ENCODE results near the gene ZSCAN20.

Gene ZSCAN20

DNA sequence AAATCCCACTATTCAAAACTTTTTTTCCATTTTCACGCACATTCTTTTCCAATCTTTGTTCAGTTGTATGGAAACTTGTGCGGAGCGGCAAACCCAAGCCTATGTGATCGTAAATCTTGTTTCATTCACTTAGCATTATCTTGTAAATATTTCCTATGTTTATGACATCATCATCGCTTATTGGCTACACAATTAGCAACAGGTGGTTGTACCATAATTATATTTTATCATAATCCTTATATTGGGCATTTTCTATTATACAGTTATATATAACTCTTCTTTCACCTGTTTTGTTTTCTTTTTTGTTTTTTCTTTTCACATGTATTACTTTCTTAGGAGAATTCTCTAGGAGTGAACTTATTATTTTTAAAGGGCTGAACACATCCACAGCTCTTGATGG lies 65.4 kb downstream of the ZSCAN20 start:
- DNase-seq: no peak

- DNase-seq: no peak
These were observed 69.5 kb downstream of the ZSCAN20 start for GRCh38 chr1:33541966-33542365.

All from activated CD8-positive, alpha-beta memory T cell treated with anti-CD3 and anti-CD28 coated beads, Interleukin-2, amount 50 U/mL, for 48 hours (primary cell).